Stimulated activated CD8-positive, alpha-beta memory T cell treated with anti-CD3 and anti-CD28 coated beads, Interleukin-2, amount 100 ng/mL, for 48 hours (primary cell): ENCODE data around the gene CDK2AP2.
"Not testable (repeated sequence)": the region's sequence is repeated elsewhere in the genome, so short reads cannot be mapped to it uniquely, and the experiment has no call there.

Experiments
- DNase-seq, 2 donors: peaks; one replicate each; pipeline ENCODE4 v3.0.0-alpha.2; 2020; ENCODE audit warnings: low read depth in 2 of 2

CDK2AP2 gene

DNA sequence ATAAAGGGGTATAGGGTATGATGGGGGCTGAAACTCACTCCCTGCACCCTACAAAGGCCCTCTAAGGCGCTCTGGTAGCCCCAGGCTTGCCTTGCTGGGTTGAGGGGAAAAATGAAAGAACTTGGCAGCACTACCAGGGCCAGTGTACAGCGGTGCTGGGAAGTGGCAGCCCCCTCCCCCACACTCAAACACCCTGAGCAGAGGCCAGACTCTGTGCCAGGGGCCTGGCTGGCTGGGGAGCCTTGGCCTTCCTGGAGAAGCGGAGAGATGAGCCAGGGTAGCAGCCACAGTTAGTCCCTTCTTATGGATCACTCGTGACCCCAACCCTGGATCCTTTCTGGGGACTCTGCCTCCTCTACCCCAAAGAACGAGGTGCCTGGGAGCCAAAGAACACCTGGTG is 41.6 kb downstream of the CDK2AP2 start:
- DNase-seq, result no peak

DNA sequence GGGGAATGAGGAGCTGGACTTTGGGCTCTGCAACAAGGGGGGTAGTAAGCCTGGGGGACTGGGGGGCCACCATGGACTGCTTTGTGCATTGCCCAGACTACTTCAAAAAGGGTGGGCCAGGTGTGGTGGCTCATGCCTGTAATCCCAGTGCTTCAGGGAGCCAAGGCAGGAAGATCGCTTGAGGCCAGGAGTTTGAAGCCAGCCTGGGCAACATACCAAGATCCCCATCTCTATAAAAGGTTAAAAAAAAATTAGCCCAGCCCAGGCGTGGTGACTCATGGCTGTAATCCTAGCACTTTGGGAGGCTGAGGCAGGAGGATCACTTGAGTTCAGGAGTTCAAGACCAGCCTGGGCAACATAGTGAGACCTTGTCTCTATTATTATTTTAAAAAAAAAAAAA is 42.4 kb downstream of the CDK2AP2 start:
- not testable (repeated sequence) for DNase-seq

DNA sequence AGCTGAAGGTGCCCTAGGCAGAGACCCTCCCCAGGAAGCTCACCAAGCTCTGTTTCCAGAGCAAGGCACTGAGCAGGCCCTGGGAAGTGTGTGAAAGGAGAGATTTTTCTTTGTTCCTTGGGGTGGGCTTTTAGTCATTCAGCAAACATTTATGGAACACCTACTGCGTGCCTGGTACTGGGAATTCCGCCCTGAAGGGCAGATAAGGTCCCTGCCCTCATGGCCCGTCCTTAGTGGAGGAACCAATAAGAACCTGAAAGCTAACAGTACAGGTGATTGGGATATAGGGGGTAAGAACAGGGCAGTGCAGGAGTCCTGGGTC is 42.8 kb downstream of the CDK2AP2 start:
- DNase-seq, result no peak

DNA sequence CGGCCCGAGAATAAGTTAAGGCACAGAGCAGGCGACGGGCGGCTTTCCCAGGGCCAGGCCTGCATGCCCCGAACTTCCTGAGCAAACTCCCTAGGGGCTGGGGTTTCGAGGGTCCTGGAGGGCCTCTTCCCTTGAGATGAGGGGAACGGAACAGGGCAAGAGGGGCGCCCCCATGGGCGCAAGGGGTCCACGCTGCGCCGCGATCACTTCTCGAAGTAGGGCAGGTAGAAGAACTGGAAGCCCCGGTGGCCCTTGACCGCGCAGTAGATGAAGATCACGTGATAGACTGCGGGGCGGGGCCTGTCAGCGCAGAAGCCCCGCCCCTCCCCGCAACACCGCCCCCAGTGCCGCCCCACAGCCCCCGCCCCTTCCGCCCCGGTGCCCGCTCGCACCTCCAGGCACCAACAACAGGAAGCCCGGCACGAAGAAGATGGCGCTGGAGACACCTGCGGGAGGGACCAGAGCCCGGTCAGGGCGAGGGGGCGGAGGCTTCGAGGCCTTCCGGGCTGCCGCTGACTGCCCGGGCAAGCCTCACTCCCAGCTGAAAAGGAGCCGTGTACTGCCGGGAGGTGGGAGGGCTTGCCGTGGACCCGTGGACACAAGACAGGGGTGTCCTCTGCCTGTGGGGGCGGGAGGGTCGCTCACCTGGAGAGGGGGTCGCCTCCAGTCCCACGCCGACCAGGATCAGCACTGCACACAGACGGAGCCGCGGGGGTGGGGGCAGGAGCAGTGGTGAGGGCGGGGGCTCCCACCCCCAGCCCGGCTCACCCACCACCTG is 43.4 kb downstream of the CDK2AP2 start:
- peak; percentile 87 to 89 for DNase-seq

DNA sequence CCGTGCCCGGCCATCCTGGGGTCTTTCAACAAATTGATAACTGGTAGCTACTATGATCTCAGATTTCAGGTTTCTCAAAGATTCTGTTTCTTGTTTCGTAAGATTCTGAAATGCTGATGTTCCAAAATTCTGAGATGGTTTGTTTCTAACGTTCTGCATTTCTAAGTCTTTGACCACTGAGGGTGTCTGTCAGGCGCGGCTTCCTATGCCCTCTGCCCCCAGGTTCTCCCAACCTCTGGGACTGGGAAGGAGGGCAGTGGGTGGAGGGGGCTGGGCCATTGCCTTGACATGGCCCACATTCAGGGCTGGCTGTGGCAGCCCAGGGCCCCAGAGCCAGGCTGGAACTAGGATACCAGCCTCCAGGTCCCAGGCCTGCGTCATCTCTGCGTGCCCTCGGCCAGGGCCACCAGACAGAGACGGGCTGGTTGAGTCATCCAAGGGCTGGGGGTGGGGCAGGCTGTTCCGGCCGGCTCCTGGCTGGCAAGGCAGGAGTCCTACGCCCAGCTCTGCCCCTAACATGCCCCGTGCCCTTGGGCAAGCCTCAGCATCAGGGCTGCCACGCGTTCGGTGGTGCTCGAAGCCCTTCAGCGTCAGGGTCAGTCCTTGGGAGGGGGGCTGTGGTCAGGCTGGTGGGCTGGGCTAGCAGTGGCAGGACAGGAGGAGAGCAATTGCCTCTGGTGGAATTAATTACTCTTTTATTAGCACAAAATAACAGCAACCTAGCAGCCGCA is 44.1 kb downstream of the CDK2AP2 start:
- DNase-seq, result no peak

DNA sequence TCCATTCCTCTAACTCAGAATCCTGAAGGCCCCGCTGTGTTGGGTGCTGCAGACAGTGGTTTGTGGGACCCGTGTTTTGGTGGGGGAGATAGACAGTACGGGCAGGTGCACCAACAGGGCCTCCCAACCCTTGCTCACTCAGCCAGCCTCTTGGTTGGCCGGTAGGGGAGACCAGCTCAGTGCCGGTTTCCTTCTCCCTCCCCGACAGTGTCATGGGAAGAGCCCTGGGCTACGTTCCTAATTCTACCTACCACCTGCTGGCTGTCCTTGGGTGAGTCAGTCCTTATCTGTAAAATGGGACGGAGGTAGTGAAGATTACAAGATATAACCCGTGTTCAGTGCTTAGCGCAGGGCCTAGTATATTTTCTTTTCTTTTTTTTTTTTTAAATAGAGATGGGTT is 44.8 kb downstream of the CDK2AP2 start:
- no peak for DNase-seq

DNA sequence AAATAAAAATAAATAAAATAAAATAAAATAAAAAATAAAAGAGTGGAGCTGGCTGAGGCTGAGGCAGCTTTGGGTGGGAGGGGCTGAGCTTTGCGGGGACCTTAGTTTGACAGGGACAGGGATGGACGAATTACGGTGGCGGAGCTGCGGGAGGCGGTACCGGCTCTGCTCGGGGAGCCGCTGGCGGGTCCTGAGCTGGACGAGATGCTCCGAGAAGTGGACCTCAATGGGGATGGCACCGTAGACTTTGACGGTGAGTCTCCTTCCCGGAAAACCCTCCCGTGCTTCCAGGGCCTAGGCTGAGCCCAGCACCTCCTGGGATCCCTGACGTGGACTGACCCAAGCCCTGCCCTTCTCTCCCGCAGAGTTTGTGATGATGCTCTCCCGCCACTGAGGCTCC is 49.7 kb downstream of the CDK2AP2 start:
- no peak for DNase-seq

DNA sequence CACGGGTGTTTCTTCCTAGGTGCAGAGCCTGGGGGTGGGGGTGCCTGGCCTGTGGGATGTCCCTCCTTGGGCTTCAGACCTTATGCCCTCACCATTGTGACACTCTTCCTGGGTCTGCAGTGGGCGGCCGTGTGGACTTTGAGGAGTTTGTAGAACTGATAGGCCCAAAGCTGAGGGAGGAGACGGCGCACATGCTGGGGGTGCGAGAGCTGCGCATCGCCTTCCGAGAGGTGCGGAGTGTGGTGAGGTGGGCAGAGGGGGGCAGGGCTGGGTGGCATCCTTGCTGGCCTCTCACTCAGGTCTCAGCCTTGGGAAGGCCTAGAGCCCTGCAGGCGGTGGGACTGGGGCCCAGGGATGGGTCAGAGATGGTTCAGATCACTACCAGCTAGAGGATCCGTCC is 50.5 kb downstream of the CDK2AP2 start:
- DNase-seq, result no peak
